ENCODE measurements around the gene TFPI2.

TFPI2 gene

DNA sequence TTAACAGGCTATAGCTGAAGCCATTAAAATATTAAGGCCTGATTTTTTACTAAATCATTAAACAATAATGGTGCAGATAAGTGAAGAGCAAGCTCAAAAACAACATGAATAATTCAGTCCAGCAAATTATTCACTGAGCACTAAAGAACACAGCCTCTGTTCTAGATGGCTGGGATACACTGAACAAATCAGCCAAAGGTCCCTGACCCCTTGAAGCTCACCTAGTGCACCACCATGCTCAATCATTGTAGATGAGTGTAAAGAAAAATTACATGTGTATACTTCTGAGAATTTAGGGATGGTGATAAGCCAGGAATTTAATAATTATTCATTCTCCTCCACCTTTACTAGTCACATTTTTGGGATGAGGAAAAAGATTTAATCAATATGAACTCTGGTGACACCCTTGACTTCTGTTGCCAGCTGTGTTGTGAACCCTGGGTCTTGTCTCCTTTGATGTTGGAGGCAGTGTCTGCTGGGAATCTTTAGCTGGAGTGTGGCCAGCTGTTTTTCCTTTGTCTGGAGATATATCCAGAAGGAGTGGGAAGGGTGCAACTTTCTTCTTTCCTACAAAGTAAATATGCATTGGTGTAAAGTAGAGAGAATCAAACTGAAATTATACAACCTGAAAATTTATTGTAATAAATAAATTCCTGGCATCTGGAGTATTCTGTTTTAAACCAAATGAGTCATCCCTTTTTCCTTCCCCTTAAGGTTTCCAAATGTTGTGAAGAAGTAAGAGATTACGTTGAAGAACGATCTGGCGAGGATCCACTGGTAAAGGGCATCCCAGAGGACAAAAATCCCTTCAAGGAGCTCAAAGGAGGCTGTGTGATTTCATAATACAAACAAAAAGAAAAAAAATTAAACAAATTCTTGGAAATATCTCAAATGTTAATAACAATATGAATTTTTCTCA, 19.8 kb upstream of the TFPI2 start:
- H3K27me3 ChIP-seq (ENCODE audit: insufficient read depth, low read depth) = 0 out of 2 replicates have a peak, but pooled peaks cover 2% of the 10 kb centered on the region
- no peak overlapping the region for H3K4me3 ChIP-seq (IDR thresholded peaks at IDR 0.05; ENCODE audit: insufficient read depth, low read depth, low read length)
- H3K4me2 ChIP-seq = no peak overlapping the region
- H3K36me3 ChIP-seq (ENCODE audit: insufficient read depth) = no peaks in the 10 kb centered on the region
- TF ChIP-seq, protein P1, sequence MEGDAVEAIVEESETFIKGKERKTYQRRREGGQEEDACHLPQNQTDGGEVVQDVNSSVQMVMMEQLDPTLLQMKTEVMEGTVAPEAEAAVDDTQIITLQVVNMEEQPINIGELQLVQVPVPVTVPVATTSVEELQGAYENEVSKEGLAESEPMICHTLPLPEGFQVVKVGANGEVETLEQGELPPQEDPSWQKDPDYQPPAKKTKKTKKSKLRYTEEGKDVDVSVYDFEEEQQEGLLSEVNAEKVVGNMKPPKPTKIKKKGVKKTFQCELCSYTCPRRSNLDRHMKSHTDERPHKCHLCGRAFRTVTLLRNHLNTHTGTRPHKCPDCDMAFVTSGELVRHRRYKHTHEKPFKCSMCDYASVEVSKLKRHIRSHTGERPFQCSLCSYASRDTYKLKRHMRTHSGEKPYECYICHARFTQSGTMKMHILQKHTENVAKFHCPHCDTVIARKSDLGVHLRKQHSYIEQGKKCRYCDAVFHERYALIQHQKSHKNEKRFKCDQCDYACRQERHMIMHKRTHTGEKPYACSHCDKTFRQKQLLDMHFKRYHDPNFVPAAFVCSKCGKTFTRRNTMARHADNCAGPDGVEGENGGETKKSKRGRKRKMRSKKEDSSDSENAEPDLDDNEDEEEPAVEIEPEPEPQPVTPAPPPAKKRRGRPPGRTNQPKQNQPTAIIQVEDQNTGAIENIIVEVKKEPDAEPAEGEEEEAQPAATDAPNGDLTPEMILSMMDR (conservative IDR thresholded peaks at IDR 0.05; ENCODE audit: low read depth, low read length) = no peak
- H2AFZ ChIP-seq (ENCODE audit: low read depth) = no peak overlapping the region
- no peaks in the 10 kb centered on the region for H4K20me1 ChIP-seq (ENCODE audit: insufficient read depth)
- no peak overlapping the region for H3K27ac ChIP-seq
- H3K9ac ChIP-seq = no peak overlapping the region
- H3K79me2 ChIP-seq (ENCODE audit: insufficient read depth, low read depth) = no peaks in the 10 kb centered on the region
- no peaks in the 10 kb centered on the region for H3K4me1 ChIP-seq (ENCODE audit: low read depth, poor library complexity, severe bottlenecking)

DNA sequence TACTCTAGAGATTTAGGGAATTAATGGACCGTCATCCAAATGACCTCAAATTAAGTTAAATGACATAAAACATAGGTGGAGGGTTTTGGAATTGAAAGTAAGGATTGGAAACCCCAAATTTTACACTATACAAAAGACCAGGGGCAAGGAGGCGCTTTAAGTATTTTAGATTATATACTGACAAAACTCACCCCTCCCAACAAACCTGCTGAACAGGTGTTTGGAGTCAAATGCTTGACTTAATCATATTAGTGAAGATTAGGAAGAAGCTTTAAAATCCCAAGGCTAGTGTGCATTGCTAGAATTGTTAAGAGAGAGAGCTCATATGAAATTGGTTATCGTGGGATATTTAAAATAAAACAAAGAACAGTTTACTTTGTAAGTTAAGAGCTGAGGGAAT, 15.7 kb upstream of the TFPI2 start, which contains the start of gene GNGT1:
GNGT1 (plus strand) TSS at position 301 of the 400 bp plus-strand sequence. CDS start 180 bp downstream, outside the sequence.
- no peak within 1 kb of the TSS for H3K4me2 ChIP-seq
- no peaks in the 10 kb centered on the region for H4K20me1 ChIP-seq (ENCODE audit: insufficient read depth)
- H2AFZ ChIP-seq (ENCODE audit: low read depth) = no peak within 1 kb of the TSS
- no peak within 1 kb of the TSS for H3K9ac ChIP-seq
- H3K36me3 ChIP-seq (ENCODE audit: insufficient read depth) = no peaks in the 10 kb centered on the region
- no peaks in the 10 kb centered on the region for H3K4me1 ChIP-seq (ENCODE audit: low read depth, poor library complexity, severe bottlenecking)
- TF ChIP-seq, protein P1 (conservative IDR thresholded peaks at IDR 0.05; ENCODE audit: low read depth, low read length) = no peak
- no peaks in the 10 kb centered on the region for H3K27me3 ChIP-seq (ENCODE audit: insufficient read depth, low read depth)
- H3K27ac ChIP-seq = no peak within 1 kb of the TSS
- no peak within 1 kb of the TSS for H3K4me3 ChIP-seq (IDR thresholded peaks at IDR 0.05; ENCODE audit: insufficient read depth, low read depth, low read length)
- H3K79me2 ChIP-seq (ENCODE audit: insufficient read depth, low read depth) = no peaks in the 10 kb centered on the region

DNA sequence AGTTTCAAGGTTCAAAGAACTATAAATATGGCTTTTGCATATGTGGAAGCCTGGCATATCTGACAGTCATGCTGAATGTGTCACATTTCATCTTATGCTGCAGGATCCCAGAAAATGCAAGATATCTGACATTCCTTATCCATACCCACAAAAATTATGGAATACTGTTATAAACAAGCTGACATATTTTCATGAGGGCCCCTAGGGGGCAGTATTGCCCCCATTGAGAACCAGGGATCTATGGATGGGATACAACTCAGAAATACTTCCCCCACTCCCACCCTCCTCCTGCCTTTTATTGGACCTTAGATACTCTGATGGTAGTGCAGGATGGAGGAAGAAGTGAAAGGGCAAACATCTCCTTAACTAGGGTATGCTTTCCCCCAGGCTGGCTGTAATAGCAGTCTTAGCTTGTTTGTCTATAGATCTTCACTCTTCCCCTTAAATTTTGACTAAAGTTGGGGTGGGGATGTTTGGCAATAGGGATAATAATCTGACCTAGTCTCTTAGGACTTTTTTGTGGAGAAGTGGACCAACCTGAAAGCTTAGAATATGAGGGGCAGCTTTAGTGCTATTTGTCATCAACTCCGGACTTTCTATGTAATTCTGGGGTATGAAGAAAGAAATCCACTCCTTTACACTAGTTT, 12.3 kb upstream of the TFPI2 start:
- Histone ChIP-seq H3K4me2 (no peak overlapping the region), H3K27ac (no peak overlapping the region), H3K36me3 (ENCODE audit: insufficient read depth) (no peaks in the 10 kb centered on the region), H3K27me3 (ENCODE audit: insufficient read depth, low read depth) (no peaks in the 10 kb centered on the region), H2AFZ (ENCODE audit: low read depth) (no peak overlapping the region), H3K79me2 (ENCODE audit: insufficient read depth, low read depth) (no peaks in the 10 kb centered on the region), H3K4me1 (ENCODE audit: low read depth, poor library complexity, severe bottlenecking) (no peaks in the 10 kb centered on the region), H3K4me3 (IDR thresholded peaks at IDR 0.05; ENCODE audit: insufficient read depth, low read depth, low read length) (no peak overlapping the region), H3K9ac (no peak overlapping the region), H4K20me1 (ENCODE audit: insufficient read depth) (no peaks in the 10 kb centered on the region)
- TF ChIP-seq, protein P1 (conservative IDR thresholded peaks at IDR 0.05; ENCODE audit: low read depth, low read length) = peak; percentile 81

DNA sequence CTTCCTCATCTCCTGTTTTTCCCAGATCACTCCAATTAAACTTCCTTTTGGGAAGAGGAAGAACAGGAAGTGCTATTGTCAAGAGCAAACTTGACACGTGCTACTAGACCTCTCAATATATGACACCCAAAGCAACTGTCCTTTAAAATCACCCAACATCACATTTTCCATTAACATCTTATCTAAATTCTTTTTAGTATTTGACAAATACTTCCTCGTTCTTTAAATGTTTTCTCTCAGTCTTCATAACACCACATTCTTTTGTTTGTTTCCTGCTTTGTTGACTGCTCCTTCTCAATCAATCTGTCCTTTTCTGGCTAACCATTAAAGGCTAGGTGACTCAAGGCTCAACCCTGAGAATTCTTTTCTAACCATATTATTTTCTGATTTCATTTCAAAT, 7.1 kb upstream of the TFPI2 start:
- H4K20me1 ChIP-seq (ENCODE audit: insufficient read depth) = no peaks in the 10 kb centered on the region
- H3K36me3 ChIP-seq (ENCODE audit: insufficient read depth) = no peaks in the 10 kb centered on the region
- H3K27me3 ChIP-seq (ENCODE audit: insufficient read depth, low read depth) = no peaks in the 10 kb centered on the region
- H3K9ac ChIP-seq = no peak overlapping the region
- H3K4me3 ChIP-seq (IDR thresholded peaks at IDR 0.05; ENCODE audit: insufficient read depth, low read depth, low read length) = no peak overlapping the region
- H3K27ac ChIP-seq = no peak overlapping the region
- no peak overlapping the region for H3K4me2 ChIP-seq
- TF ChIP-seq, protein P1 (conservative IDR thresholded peaks at IDR 0.05; ENCODE audit: low read depth, low read length) = no peak
- no peak overlapping the region for H2AFZ ChIP-seq (ENCODE audit: low read depth)
- no peaks in the 10 kb centered on the region for H3K4me1 ChIP-seq (ENCODE audit: low read depth, poor library complexity, severe bottlenecking)
- no peaks in the 10 kb centered on the region for H3K79me2 ChIP-seq (ENCODE audit: insufficient read depth, low read depth)
